Prostate gland (tissue), 2 donors: Measurements from ENCODE around the gene KCNT2. TPM values are rescaled to one million over a fixed set of nuclear protein-coding genes. Genes with fewer than 3 reads are reported as not detected.

Source experiments
- DNase-seq: peaks from one replicate; pipeline ENCODE4 v3.0.0-alpha.2; 2019; ENCODE audit warnings: low spot score
- H3K27ac ChIP-seq, 2 donors: fragments of 200-600 bp; sonication (generic); 2 replicates each; pipeline ENCODE4 v1.5.1; 2017 to 2019
- H3K27me3 ChIP-seq: fragments of 200-600 bp; sonication (generic); replicated peaks from 2 replicates; pipeline ENCODE4 v1.5.1; 2019; ENCODE audit not compliant: insufficient read depth
- H3K36me3 ChIP-seq, 2 donors: fragments of 200-600 bp; sonication (generic); 1 replicate in 1 of 2; 2 replicates in 1 of 2; pipeline versions ENCODE4 v1.5.1 to v1.8.1; 2017 to 2019
- H3K4me1 ChIP-seq: fragments of 200-600 bp; sonication (generic); replicated peaks from 2 replicates; pipeline ENCODE4 v1.5.1; 2019
- H3K4me3 ChIP-seq, 2 donors: fragments of 200-600 bp; sonication (generic); 2 replicates each; pipeline ENCODE4 v1.5.1; 2017 to 2019
- H3K9me3 ChIP-seq: fragments of 200-600 bp; sonication (generic); 2 replicates; pipeline ENCODE4 v1.5.1; 2017
- POLR2A ChIP-seq: fragments of 450-650 bp; IDR thresholded peaks from one replicate; pipeline ENCODE4 v1.6.1; 2016; ENCODE audit warnings: antibody characterized with exemption, mild to moderate bottlenecking
- POLR2AphosphoS5 ChIP-seq: sonication (generic); formaldehyde crosslinking; IDR thresholded peaks from one replicate; pipeline ENCODE4 v1.6.1; 2017; ENCODE audit warnings: antibody characterized with exemption
- WGBS: methylation state at CpG from one replicate; pipeline ENCODE4 v1.1.5; 2018; 5-methylcytosine and 5-hydroxymethylcytosine counted together
- intact Hi-C: fragments of 100-400 bp; cut with DNase I; formaldehyde crosslinking; loops from one replicate; pipeline ENCODE4 v1.14.2; 2022
- total RNA-seq, 2 donors: library from RNA; depleted of rRNA; stranded (reverse); fragments of >200 nt; gene quantifications; one replicate each; pipeline ENCODE4 v1.1.0, GENCODE V29; 2016
- TF ChIP-seq, protein P1 (sequence below), 4 experiments: fragments of 200-600 bp in 2 of 4; fragments of 450-650 bp in 2 of 4; sonication (generic) in 2 of 4; IDR thresholded peaks; 1 replicate in 3 of 4; 2 replicates in 1 of 4; pipeline ENCODE4 v1.5.1; 2016 to 2019; ENCODE audit warnings: antibody characterized with exemption in 4 of 4, mild to moderate bottlenecking in 2 of 4, moderate library complexity in 2 of 4

KCNT2 gene
- total RNA-seq, 2 donors from 2014 or later, result 1.2 to 1.9 TPM

DNA sequence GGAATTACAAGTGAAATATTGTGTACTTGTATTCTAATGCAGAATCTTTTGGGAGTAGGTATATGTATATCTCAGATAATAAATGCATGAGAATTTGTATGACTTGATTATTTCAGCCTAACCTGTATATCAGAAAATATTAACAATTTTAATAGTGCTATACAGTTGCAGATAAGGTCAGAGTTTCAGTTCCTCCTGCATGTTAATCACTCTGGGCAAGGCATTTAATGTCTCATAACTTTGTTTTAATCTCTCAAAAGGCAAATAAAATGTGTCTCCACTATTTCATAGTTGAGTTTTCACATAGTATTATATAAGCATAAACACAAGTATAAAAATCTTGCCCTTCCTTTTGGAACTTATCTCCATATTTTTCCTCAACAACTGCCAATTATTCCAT is 352.5 kb downstream of the KCNT2 start:
- TF ChIP-seq, protein P1, sequence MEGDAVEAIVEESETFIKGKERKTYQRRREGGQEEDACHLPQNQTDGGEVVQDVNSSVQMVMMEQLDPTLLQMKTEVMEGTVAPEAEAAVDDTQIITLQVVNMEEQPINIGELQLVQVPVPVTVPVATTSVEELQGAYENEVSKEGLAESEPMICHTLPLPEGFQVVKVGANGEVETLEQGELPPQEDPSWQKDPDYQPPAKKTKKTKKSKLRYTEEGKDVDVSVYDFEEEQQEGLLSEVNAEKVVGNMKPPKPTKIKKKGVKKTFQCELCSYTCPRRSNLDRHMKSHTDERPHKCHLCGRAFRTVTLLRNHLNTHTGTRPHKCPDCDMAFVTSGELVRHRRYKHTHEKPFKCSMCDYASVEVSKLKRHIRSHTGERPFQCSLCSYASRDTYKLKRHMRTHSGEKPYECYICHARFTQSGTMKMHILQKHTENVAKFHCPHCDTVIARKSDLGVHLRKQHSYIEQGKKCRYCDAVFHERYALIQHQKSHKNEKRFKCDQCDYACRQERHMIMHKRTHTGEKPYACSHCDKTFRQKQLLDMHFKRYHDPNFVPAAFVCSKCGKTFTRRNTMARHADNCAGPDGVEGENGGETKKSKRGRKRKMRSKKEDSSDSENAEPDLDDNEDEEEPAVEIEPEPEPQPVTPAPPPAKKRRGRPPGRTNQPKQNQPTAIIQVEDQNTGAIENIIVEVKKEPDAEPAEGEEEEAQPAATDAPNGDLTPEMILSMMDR (IDR thresholded peaks at IDR 0.05), result no peak
- TF ChIP-seq POLR2AphosphoS5 (no peak), POLR2A (no peak)
- Histone ChIP-seq H3K36me3 (no peaks in the 10 kb centered on the region), H3K27me3 (no peaks in the 10 kb centered on the region), H3K27ac (no peak overlapping the region), H3K4me1 (no peaks in the 10 kb centered on the region), H3K9me3 (no peaks in the 10 kb centered on the region), H3K4me3 (no peak overlapping the region)
- intact Hi-C loops, result no loop called here
- DNase-seq, result no peak

- TF ChIP-seq, protein P1 (IDR thresholded peaks at IDR 0.05), result no peak
- TF ChIP-seq POLR2A (no peak), POLR2AphosphoS5 (no peak)
- Histone ChIP-seq H3K27ac (no peak overlapping the region), H3K9me3 (no peaks in the 10 kb centered on the region), H3K27me3 (no peaks in the 10 kb centered on the region), H3K4me1 (no peaks in the 10 kb centered on the region), H3K36me3 (no peaks in the 10 kb centered on the region), H3K4me3 (no peak overlapping the region)
- no peak for DNase-seq
- intact Hi-C loops, result no loop called here
Observed at GRCh38 chr1:196229546-196229945, 378.7 kb downstream of the KCNT2 start.

DNA sequence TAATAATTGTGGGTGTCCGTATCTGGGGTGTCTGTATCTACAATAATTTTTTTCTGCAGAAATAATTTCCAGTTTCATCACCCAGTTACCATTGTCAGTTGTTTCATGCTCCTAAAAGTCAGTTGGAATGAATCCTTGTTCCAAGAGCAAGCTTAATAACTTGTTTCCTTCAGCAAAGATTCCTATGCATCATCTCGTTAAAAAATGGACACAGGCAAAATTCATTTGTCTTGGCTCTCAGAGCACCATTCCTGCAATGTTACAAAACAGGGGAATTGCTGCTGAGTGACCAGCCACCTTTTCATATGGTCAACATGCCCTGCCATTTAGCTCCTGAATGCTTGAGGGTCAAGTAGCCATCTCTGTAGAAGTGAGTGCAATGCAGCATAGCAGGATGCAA is 393.4 kb downstream of the KCNT2 start:
- Histone ChIP-seq H3K4me3 (no peak overlapping the region), H3K9me3 (no peaks in the 10 kb centered on the region), H3K27ac (no peak overlapping the region), H3K27me3 (no peaks in the 10 kb centered on the region), H3K4me1 (no peaks in the 10 kb centered on the region), H3K36me3 (no peaks in the 10 kb centered on the region)
- TF ChIP-seq POLR2AphosphoS5, result no peak
- TF ChIP-seq, protein P1 (IDR thresholded peaks at IDR 0.05), result no peak
- no peak for TF ChIP-seq POLR2A
- WGBS, result 80% methylated on average over 2 of the region's 2 CpGs
- DNase-seq, result no peak
- intact Hi-C loops, result no loop called here

- intact Hi-C loops, result no loop called here
- DNase-seq, result no peak
- H3K9me3 ChIP-seq, result no peaks in the 10 kb centered on the region
- no peak overlapping the region for H3K27ac ChIP-seq
- no peaks in the 10 kb centered on the region for H3K4me1 ChIP-seq
- 24% methylated on average over 2 of the region's 2 CpGs for WGBS
- TF ChIP-seq POLR2AphosphoS5 (no peak), POLR2A (no peak)
- TF ChIP-seq, protein P1 (IDR thresholded peaks at IDR 0.05), result no peak
- no peak overlapping the region for H3K4me3 ChIP-seq
- H3K36me3 ChIP-seq, result no peaks in the 10 kb centered on the region
- no peaks in the 10 kb centered on the region for H3K27me3 ChIP-seq
Observed at GRCh38 chr1:196209983-196210382, 398.3 kb downstream of the KCNT2 start.

DNA sequence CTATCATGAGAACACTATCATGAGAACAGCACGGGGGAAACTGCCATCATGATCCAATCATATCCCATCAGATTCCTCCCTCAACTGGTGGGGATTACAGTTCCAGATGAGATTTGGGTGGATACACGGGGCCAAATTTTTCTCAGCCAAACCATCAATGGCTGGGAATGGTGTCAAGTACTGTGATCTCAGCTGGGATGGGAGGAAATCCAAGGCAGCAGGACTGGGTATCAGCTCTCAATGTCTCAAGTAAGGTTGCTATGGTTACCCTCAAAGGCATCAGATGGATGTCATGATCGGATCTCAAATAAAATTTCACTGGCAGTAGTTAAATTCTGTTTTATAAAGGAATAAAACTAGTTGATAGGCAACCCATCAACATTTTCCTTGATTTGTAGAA is 399.0 kb downstream of the KCNT2 start:
- intact Hi-C loops, result no loop called here
- DNase-seq, result no peak

More for the DNA sequence above, 399.0 kb downstream of the KCNT2 start:
- Histone ChIP-seq H3K4me3 (no peak overlapping the region), H3K27ac (no peak overlapping the region), H3K36me3 (no peaks in the 10 kb centered on the region), H3K9me3 (no peaks in the 10 kb centered on the region), H3K27me3 (no peaks in the 10 kb centered on the region), H3K4me1 (no peaks in the 10 kb centered on the region)
- TF ChIP-seq, protein P1 (IDR thresholded peaks at IDR 0.05), result no peak
- TF ChIP-seq POLR2A (no peak), POLR2AphosphoS5 (no peak)
- 66% methylated on average over 3 of the region's 3 CpGs for WGBS
